Tongue (tissue), 3 donors: ENCODE results near the gene HAO1. TPM values are rescaled to one million over a fixed set of nuclear protein-coding genes. Genes with fewer than 3 reads are reported as not detected.
"Not testable (repeated sequence)": the region's sequence is repeated elsewhere in the genome, so short reads cannot be mapped to it uniquely, and the experiment has no call there.

Source experiments
- DNase-seq: peaks from one replicate; pipeline ENCODE4 v3.0.0-alpha.2; 2015
- small RNA-seq: library from RNA; depleted of rRNA; stranded (forward); fragments of <200 nt; gene quantifications from one replicate; pipeline ENCODE3, GENCODE V24; 2014; ENCODE audit warnings: low replicate concordance
- total RNA-seq: library from RNA; depleted of rRNA; stranded (reverse); fragments of >200 nt; gene quantifications from one replicate; pipeline ENCODE4 v1.2.3, GENCODE V29; 2014

HAO1 gene
- total RNA-seq, 1 donor from 2014 or later = not detected

- no peak for DNase-seq
Observed at GRCh38 chr20:7855545-7855944, 84.7 kb downstream of the HAO1 start.

GRCh38 chr20:7853493-7853892 is 86.8 kb downstream of the HAO1 start:
- no peak for DNase-seq

GRCh38 chr20:7850775-7851490 is 89.3 kb downstream of the HAO1 start:
- no peak for DNase-seq

- no peak for DNase-seq
Observed at GRCh38 chr20:7849675-7850074, 90.6 kb downstream of the HAO1 start.

- no peak for DNase-seq
Observed at GRCh38 chr20:7848351-7848750, 91.9 kb downstream of the HAO1 start.

- DNase-seq = peak; percentile 56
Observed at GRCh38 chr20:7843613-7844012, 96.6 kb downstream of the HAO1 start.

- DNase-seq = peak; percentile 46
Observed at GRCh38 chr20:7841971-7842310, 98.3 kb downstream of the HAO1 start.

- no peak for DNase-seq
Observed at GRCh38 chr20:7841291-7841970, 98.8 kb downstream of the HAO1 start.

GRCh38 chr20:7836076-7836475 is 104.2 kb downstream of the HAO1 start:
- DNase-seq = no peak

GRCh38 chr20:7834441-7834840 is 105.8 kb downstream of the HAO1 start:
- not testable (repeated sequence) for DNase-seq

Small RNA genes lying within 50 kb of the gene (small RNA-seq; reads per million reads assigned to genes)
- not detected for gene AL021879.1

Other genes with a start within 250 kb of the HAO1 start
- 46.7 TPM for gene TMX4, start 79.3 kb upstream of the HAO1 start, total RNA-seq
- gene PLCB1, start 191.8 kb upstream of the HAO1 start, total RNA-seq = 30.9 TPM